K562 (cell line): Measurements from ENCODE around the gene TMA7B. TPM values are rescaled to one million over a fixed set of nuclear protein-coding genes. Genes with fewer than 3 reads are reported as not detected.

Experiments used
- ATF3 ChIP-seq, 2 experiments: fragments of 450-650 bp in 1 of 2; sonication (generic) in 1 of 2; formaldehyde crosslinking in 1 of 2; IDR thresholded peaks in 1 of 2; conservative IDR thresholded peaks in 1 of 2; 2 replicates each; pipeline versions ENCODE4 v1.6.1 to v1.8.1; 2016 to 2023; ENCODE audit warnings: mild to moderate bottlenecking in 2 of 2, moderate library complexity in 2 of 2, inconsistent platforms in 1 of 2, missing genetic modification reagents in 1 of 2
- BRD9 ChIP-seq: fragments of 450-650 bp; IDR thresholded peaks from 2 replicates; pipeline ENCODE4 v1.6.1; 2018; ENCODE audit warnings: low read depth; ENCODE audit not compliant: partially characterized antibody
- CHD7 ChIP-seq: fragments of 200-600 bp; sonication (generic); IDR thresholded peaks from one replicate; pipeline ENCODE4 v1.6.1; 2012; ENCODE audit warnings: mild to moderate bottlenecking, low read depth, low read length, inconsistent platforms
- ETV1 ChIP-seq: fragments of 450-650 bp; conservative IDR thresholded peaks from 2 replicates; pipeline ENCODE4 v1.6.1; 2016; ENCODE audit warnings: missing genetic modification characterization, control low read depth, low read depth, missing compliant biosample characterization
- JUN ChIP-seq, 2 experiments: sonication (generic) in 1 of 2; formaldehyde crosslinking in 1 of 2; IDR thresholded peaks; 2 replicates each; pipeline versions ENCODE4 v1.6.1 to v1.8.0; 2012 to 2022; ENCODE audit warnings: borderline replicate concordance in 2 of 2, mild to moderate bottlenecking in 2 of 2, improper control_type of control experiment in 1 of 2, low read depth in 1 of 2, low read length in 1 of 2, missing genetic modification reagents in 1 of 2
- KHSRP ChIP-seq: fragments of 450-650 bp; IDR thresholded peaks from 2 replicates; pipeline ENCODE4 v1.6.1; 2017
- NFE2 ChIP-seq: IDR thresholded peaks from 2 replicates; pipeline ENCODE4 v1.6.1; 2014; ENCODE audit warnings: antibody characterized with exemption, low read depth
- YY1 ChIP-seq, 3 experiments: IDR thresholded peaks; 2 replicates each; pipeline ENCODE4 v1.6.1; 2011; ENCODE audit warnings: low read length in 2 of 3, mild to moderate bottlenecking in 2 of 3, moderate library complexity in 2 of 3, borderline replicate concordance in 1 of 3, control low read depth in 1 of 3, low read depth in 1 of 3; ENCODE audit not compliant: insufficient read depth in 3 of 3, insufficient replicate concordance in 2 of 3, control insufficient read depth in 1 of 3, insufficient read length in 1 of 3; ENCODE audit errors: extremely low read depth in 1 of 3
- ZNF583 ChIP-seq: fragments of 250-450 bp; sonication (Bioruptor Pico); IDR thresholded peaks from 2 replicates; pipeline ENCODE4 v1.4.0; 2020
- ZNF740 ChIP-seq, 3 experiments: fragments of 200-800 bp in 1 of 3; sonication (Bioruptor generic) in 1 of 3; sonication (generic) in 1 of 3; formaldehyde crosslinking in 1 of 3; IDR thresholded peaks; 2 replicates each; pipeline versions ENCODE4 v1.6.1 to v1.8.0; 2016 to 2022; ENCODE audit warnings: mild to moderate bottlenecking in 2 of 3, missing compliant biosample characterization in 2 of 3, missing genetic modification characterization in 2 of 3, missing genetic modification reagents in 1 of 3
- polyA plus RNA-seq, 8 experiments: library from polyadenylated mRNA; depleted of rRNA in 4 of 8; stranded (reverse) in 5 of 8; unstranded in 3 of 8; fragments of >200 nt; fragmentation: Nextera tagmentation in 2 of 8; fragmentation: Illumina TruSeq in 1 of 8; extraction: Ambion mirVana in 2 of 8; extraction: Trizol in 1 of 8; gene quantifications; 2 replicates each; pipeline versions ENCODE4 v1.2.1 to v1.2.3, GENCODE V29; 2011 to 2014; ENCODE audit warnings: inconsistent platforms in 1 of 8, missing spikeins in 1 of 8
- total RNA-seq, 7 experiments: library from RNA; depleted of rRNA in 6 of 7; stranded (reverse); fragments of >200 nt in 6 of 7; fragmentation: Illumina TruSeq in 2 of 7; extraction: Trizol in 2 of 7; gene quantifications; 2 replicates each; pipeline versions ENCODE4 v1.2.1 to v1.2.3, GENCODE V29; 2011 to 2021; ENCODE audit warnings: low replicate concordance in 1 of 7

Gene TMA7B
- total and polyA plus RNA-seq, 9 of the 15 experiments (the other 6 are each of a cell fraction or from before 2014, with no cell fraction given): 5.6 to 14.2 (median 11.8) TPM

- TF ChIP-seq BRD9: peak; percentile 65
- peak in 1 of 3 experiments; percentile 19 for TF ChIP-seq YY1 (IDR thresholded peaks at IDR 0.05; ENCODE audit: borderline replicate concordance in 1 of 3, control insufficient read depth in 1 of 3, extremely low read depth in 1 of 3, insufficient read depth in 3 of 3, insufficient read length in 1 of 3, insufficient replicate concordance in 2 of 3, low read depth in 1 of 3, low read length in 2 of 3)
- TF ChIP-seq KHSRP: no peak
- peak; percentile 7 for TF ChIP-seq NFE2
- no peak for TF ChIP-seq JUN (IDR thresholded peaks at IDR 0.05; ENCODE audit: borderline replicate concordance, low read depth, low read length)
- no peak for TF ChIP-seq JUN (CRISPR knock-in tag; IDR thresholded peaks at IDR 0.05; ENCODE audit: borderline replicate concordance)
- TF ChIP-seq ZNF740 (CRISPR knock-in tag; IDR thresholded peaks at IDR 0.05): no peak
- no peak for TF ChIP-seq ZNF740 (tag; IDR thresholded peaks at IDR 0.05)
- no peak for TF ChIP-seq ZNF583 (CRISPR knock-in tag)
- peak; percentile 86 for TF ChIP-seq ATF3 (IDR thresholded peaks at IDR 0.05)
- TF ChIP-seq ATF3 (CRISPR knock-in tag; conservative IDR thresholded peaks at IDR 0.05): no peak
- TF ChIP-seq ETV1: no peak
- TF ChIP-seq CHD7: no peak
These were observed 13.5 kb upstream of the TMA7B start (continued) for GRCh38 chr22:39946503-39947219.
